Effector memory CD8-positive, alpha-beta T cell (primary cell): Measurements from ENCODE around the gene OSBPL6.

Experiments used
- ATAC-seq: fragments of 150-1000 bp; cut with Tn5 transposase; replicated peaks from 2 replicates; pipeline ENCODE4 v1.10.0; 2021; ENCODE audit warnings: mild to moderate bottlenecking, moderate library complexity
- DNase-seq, 3 experiments: peaks; one replicate each; pipeline ENCODE4 v3.0.0; 2021
- H3K27ac Mint-ChIP-seq, 2 donors: one replicate each; pipeline ENCODE4 v1.8.0; 2022; ENCODE audit warnings: mild to moderate bottlenecking in 2 of 2, mixed read lengths in 2 of 2, moderate library complexity in 2 of 2
- H3K27me3 Mint-ChIP-seq, 2 donors: one replicate each; pipeline ENCODE4 v1.8.0; 2022; ENCODE audit warnings: mixed read lengths in 2 of 2
- H3K36me3 Mint-ChIP-seq: one replicate; pipeline ENCODE4 v1.8.0; 2022; ENCODE audit warnings: mild to moderate bottlenecking, moderate library complexity, mixed read lengths; ENCODE audit not compliant: insufficient read depth
- H3K4me1 Mint-ChIP-seq, 2 donors: one replicate each; pipeline ENCODE4 v1.8.0; 2022; ENCODE audit warnings: low read depth in 2 of 2, mixed read lengths in 2 of 2
- H3K4me3 Mint-ChIP-seq, 2 donors: one replicate each; pipeline ENCODE4 v1.8.0; 2022; ENCODE audit warnings: mild to moderate bottlenecking in 2 of 2, mixed read lengths in 2 of 2, moderate library complexity in 2 of 2
- H3K9me3 Mint-ChIP-seq, 2 donors: one replicate each; pipeline ENCODE4 v1.8.0; 2022; ENCODE audit warnings: mixed read lengths in 2 of 2

OSBPL6 gene

DNA sequence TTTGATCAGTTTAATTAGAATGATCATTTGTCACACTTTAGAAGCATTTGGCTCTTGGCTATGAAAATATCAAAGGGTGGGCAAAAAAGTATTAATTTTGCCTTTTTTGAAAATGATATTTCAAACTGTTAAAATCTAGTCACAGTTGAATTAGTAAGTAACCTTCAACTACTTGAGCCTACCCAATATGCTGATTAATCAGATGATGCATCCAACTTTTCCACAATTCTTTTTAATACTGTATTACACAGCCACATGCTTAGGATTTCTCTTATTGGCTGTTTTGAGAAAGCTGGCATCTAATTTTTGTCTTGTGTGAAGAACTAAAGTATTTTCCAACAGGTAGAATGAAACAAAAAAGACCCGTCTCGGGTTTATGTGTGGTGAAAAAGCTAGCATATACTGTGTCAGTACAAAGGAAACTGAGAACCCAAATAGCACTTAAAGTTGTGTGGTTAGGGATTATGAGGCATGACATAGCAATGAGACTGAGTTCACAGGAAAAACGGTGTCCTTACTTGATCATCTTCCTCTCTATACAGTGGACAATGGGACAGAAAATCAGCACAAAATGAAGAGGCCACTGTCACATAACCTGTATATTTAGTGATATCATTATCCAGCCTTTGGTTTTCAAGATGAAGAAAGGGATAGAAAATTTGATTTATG, 11.7 kb downstream of the OSBPL6 start:
- H3K27me3 Mint-ChIP-seq, result peaks cover 29 to 46% of the 10 kb centered on the region in 2 donors
- no peaks in the 10 kb centered on the region for H3K9me3 Mint-ChIP-seq
- no peak for ATAC-seq
- no peaks in the 10 kb centered on the region for H3K4me1 Mint-ChIP-seq
- no peak overlapping the region for H3K4me3 Mint-ChIP-seq
- DNase-seq, result no peak
- no peak overlapping the region for H3K27ac Mint-ChIP-seq
- no peaks in the 10 kb centered on the region for H3K36me3 Mint-ChIP-seq

DNA sequence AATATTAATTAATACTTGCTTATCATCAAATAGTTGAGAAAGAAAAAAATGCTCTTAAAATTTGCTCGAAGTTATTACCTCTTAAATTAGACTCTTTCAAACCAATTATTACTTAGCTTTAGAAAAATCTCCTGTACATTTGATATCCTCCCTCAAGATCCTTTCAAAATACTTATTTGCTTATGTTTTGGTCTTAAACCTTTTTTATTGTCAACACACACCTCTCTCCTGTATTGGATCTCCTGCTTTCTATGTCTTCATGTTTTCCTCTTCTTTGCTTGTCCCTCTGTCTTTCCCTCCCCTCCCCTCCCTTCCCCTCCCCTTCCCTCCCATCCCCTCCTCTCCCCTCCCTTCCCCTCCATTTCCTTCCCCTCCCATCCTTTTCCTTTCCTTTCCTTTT, 14.0 kb downstream of the OSBPL6 start:
- no peak for ATAC-seq
- peaks cover 3% of the 10 kb centered on the region for H3K36me3 Mint-ChIP-seq
- H3K27ac Mint-ChIP-seq, result no peak overlapping the region
- no peaks in the 10 kb centered on the region for H3K9me3 Mint-ChIP-seq
- H3K27me3 Mint-ChIP-seq, result peaks cover 40 to 60% of the 10 kb centered on the region in 2 donors
- no peak overlapping the region for H3K4me3 Mint-ChIP-seq
- H3K4me1 Mint-ChIP-seq, result no peaks in the 10 kb centered on the region
- no peak for DNase-seq

DNA sequence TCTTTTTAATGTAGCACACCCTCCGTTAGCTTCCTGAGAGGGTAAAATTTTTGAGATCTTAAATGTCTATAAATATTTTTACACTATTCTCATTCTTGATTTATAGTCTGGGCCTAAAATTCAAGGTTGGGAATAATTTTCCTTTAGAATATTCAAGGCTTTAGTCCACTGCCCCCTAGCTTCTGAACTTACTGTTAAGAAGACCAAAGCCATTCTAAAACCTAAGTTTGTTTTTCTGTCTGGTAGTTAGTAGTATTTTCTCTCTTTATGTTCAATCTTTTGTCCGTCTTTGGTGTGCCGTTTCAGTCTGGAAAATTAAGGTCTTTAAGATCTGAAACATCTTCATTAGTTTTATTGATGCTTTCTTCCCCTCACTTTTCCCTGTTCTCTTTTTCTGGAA, 14.5 kb downstream of the OSBPL6 start:
- ATAC-seq (no peak), DNase-seq (no peak)
- Mint-ChIP-seq H3K27me3 (peaks cover 45 to 60% of the 10 kb centered on the region in 2 donors), H3K27ac (no peak overlapping the region), H3K4me3 (no peak overlapping the region), H3K4me1 (no peaks in the 10 kb centered on the region), H3K9me3 (no peaks in the 10 kb centered on the region), H3K36me3 (peaks cover 3% of the 10 kb centered on the region)

DNA sequence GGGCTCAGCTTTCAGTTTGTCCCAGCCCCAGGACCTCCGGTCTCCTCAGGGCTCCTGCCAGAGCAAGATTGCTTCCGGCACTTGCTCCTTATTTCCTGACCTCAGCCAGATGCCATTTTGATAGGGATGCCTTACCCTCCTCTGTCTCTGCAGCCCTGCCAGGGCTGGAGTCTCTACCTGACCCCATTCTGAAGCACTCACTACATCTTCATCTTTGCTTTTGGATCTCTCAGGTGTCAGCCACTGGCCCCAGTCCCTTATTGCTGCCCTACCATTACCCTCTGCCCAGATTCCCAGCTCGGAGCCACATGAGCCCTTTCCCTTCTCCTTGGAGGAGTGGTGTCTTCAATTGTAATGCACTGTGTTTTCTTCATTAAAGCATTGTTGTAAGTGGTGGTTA, 17.1 kb downstream of the OSBPL6 start:
- DNase-seq (no peak), ATAC-seq (no peak)
- Mint-ChIP-seq H3K4me1 (no peaks in the 10 kb centered on the region), H3K9me3 (no peaks in the 10 kb centered on the region), H3K36me3 (peaks cover 3% of the 10 kb centered on the region), H3K27ac (no peak overlapping the region), H3K27me3 (peaks cover 41 to 49% of the 10 kb centered on the region in 2 donors), H3K4me3 (no peak overlapping the region)

DNA sequence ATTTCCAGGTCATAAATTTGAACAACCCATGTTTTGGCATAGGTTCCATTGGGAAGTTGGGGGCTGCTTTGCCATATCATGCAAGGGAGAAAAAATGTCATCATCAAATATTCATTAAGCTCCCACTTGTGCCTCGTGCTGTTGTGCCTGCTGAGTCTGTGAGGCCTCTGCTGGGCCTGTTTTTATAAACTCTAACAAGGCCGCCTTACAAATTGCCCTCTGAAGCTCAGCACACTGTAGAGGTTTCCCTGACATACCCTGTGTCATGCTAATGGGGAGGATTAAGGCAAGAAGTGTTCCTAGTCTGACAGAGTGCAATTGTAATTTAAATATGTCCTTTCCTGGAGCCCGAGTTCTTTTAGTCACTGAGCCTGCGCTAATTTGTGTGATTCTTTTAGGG, 17.6 kb downstream of the OSBPL6 start:
- Mint-ChIP-seq H3K27ac (no peak overlapping the region), H3K36me3 (peaks cover 3% of the 10 kb centered on the region), H3K27me3 (peaks cover 46 to 52% of the 10 kb centered on the region in 2 donors), H3K4me1 (no peaks in the 10 kb centered on the region), H3K9me3 (no peaks in the 10 kb centered on the region), H3K4me3 (no peak overlapping the region)
- ATAC-seq, result no peak
- no peak for DNase-seq

DNA sequence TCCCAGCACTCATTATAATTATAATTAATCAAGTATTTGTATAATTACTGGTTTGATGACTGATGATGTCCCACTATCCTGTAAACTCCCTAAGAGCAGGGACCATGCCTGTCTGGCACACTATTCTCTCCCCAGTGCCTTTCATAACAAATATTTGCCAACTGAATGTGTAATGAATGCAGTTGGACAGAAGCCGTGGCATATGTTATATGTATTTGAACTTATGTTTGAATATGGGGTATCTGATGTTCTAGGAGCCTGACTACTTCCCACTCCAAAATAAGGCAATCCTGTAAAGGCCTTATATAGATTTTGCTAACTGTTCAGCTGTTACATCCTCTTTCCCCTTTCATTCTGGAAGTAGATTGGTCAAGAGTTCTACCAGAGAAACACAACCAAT, 19.7 kb downstream of the OSBPL6 start:
- Mint-ChIP-seq H3K36me3 (peaks cover 3% of the 10 kb centered on the region), H3K4me3 (no peak overlapping the region), H3K27me3 (peaks cover 42 to 48% of the 10 kb centered on the region in 2 donors), H3K27ac (no peak overlapping the region), H3K9me3 (no peaks in the 10 kb centered on the region), H3K4me1 (no peaks in the 10 kb centered on the region)
- DNase-seq, result no peak
- ATAC-seq, result no peak

DNA sequence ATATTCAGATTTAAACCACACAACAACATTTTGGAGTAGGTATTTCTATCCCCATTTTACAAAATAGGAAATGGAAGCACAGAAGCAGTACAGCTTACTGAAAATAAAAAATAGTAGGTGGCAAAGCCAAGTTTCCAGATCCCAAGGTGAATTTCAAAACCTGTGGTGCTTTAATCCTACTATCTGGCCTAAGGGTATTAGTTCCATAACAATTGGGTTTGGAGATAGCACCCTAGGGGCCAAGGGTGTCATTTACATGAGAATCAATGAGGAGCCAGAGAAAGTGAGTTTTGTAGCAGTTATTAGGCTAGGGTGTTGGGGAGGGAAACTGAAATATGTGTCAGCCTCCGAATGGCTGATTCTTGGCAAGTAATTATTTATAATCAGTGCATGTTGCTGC, 24.9 kb downstream of the OSBPL6 start:
- no peak overlapping the region for H3K27ac Mint-ChIP-seq
- no peak overlapping the region for H3K4me3 Mint-ChIP-seq
- peaks cover 49 to 52% of the 10 kb centered on the region in 2 donors for H3K27me3 Mint-ChIP-seq
- no peak for ATAC-seq
- no peaks in the 10 kb centered on the region for H3K4me1 Mint-ChIP-seq
- no peak for DNase-seq
- no peaks in the 10 kb centered on the region for H3K9me3 Mint-ChIP-seq
- peaks cover 3% of the 10 kb centered on the region for H3K36me3 Mint-ChIP-seq

DNA sequence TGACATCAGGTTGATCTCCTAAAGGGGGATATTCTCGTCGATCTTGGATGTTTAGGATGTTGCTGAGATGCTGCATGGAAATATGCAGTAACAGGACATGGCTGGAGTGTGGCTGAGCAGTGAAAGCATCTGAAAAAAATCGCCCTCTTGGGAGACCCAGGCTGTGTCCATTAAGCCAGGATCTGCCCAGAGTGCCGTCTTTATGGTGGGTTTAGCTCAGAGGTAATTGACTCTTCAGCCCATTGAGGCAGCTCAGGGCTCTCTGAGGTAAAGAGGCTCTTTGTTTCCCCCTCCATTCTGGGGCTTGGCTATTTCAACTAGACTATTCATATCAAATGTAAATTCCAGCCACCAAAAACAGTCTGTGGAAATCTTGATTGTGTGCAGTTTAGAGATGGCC, 26.5 kb downstream of the OSBPL6 start:
- H3K27ac Mint-ChIP-seq, result no peak overlapping the region
- no peak overlapping the region for H3K4me3 Mint-ChIP-seq

DNA sequence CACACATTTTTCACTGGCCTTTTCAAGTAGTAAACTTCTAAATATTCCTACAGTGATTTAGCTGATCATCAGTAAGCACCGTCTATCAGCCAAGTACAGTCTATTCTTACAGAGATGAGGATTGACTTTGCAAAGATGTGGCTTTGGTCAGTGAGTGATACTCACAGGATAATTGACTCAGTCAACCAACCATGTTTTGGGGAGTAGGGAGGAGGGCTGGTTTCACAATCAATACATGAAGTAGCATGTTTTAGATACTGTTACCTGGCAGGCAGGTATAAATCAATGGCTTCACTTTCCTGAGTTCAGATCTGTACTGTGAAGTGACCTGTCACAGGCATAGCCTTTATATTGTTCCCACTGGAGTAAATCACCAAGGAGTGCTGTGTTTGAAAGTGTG, 27.2 kb downstream of the OSBPL6 start:
- Mint-ChIP-seq H3K4me3 (no peak overlapping the region), H3K9me3 (no peaks in the 10 kb centered on the region), H3K27me3 (peaks cover 66 to 67% of the 10 kb centered on the region in 2 donors), H3K36me3 (peaks cover 3% of the 10 kb centered on the region), H3K27ac (no peak overlapping the region), H3K4me1 (no peaks in the 10 kb centered on the region)
- no peak for ATAC-seq
- DNase-seq, result no peak

More for the DNA sequence above, 26.5 kb downstream of the OSBPL6 start:
- no peaks in the 10 kb centered on the region for H3K9me3 Mint-ChIP-seq
- DNase-seq (no peak), ATAC-seq (no peak)
- H3K36me3 Mint-ChIP-seq, result peaks cover 3% of the 10 kb centered on the region
- H3K27me3 Mint-ChIP-seq, result peaks cover 63 to 64% of the 10 kb centered on the region in 2 donors
- H3K4me1 Mint-ChIP-seq, result no peaks in the 10 kb centered on the region

DNA sequence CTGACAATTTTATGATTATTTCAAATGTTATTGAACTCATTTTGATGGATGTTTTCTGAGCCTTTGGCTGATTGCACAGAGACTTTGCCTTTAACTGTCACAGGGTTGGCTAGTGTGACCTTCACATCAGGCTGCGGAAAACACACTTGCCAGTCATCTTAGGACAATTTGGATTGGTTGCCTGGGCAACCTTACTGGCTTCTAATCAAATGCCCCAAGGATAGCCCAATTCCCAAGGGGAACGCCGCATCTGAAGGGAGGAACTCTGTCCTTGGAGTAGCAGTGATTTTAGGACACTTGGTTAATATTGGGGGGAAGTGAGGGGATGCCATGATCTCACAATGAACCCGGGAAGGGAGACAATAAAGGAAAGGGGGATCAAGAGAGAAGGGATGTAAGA, 29.5 kb downstream of the OSBPL6 start:
- Mint-ChIP-seq H3K4me3 (no peak overlapping the region), H3K36me3 (peaks cover 3% of the 10 kb centered on the region), H3K27ac (no peak overlapping the region), H3K27me3 (peaks cover 52 to 58% of the 10 kb centered on the region in 2 donors), H3K4me1 (no peaks in the 10 kb centered on the region), H3K9me3 (no peaks in the 10 kb centered on the region)
- DNase-seq (no peak), ATAC-seq (no peak)

DNA sequence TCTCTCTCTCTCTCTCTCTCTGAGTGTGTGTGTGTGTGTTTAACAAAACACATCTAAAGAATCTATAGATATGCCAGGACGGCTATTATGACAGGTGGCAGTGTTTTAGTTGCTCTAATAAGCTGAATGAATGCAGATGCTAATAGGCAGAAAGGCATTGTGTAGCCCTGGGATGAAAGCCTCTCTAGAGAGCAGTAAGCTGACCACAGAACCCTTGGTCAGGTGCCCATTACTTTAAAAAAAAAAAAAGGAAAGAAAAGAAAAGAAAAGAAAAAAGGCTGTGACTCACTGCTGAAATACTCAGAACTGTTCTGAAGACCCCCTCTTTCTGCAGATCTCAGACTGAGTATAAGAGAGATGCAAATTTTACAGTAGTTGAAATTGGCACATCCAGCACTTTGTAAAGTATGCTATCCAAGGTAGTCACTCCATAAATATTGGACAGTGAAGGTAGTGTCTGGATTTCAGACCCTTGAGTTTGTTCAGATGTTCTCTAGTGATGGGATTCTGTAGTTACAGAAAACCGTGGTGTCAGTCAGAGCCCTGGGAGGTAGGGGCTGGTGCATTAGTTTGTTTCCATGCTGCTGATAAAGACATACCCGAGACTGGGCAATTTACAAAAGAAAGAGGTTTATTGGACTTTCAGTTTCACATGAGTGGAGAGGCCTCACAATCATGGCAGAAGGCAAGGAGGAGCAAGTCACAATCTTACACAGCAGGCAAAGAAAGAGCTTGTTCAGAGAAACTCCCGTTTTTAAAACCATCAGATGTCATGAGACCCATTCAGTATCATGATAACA, 30.9 kb downstream of the OSBPL6 start:
- DNase-seq, result no peak
- no peak for ATAC-seq
- Mint-ChIP-seq H3K27me3 (peaks cover 47 to 60% of the 10 kb centered on the region in 2 donors), H3K27ac (no peak overlapping the region), H3K36me3 (peaks cover 3% of the 10 kb centered on the region), H3K4me1 (no peaks in the 10 kb centered on the region), H3K4me3 (no peak overlapping the region), H3K9me3 (no peaks in the 10 kb centered on the region)

DNA sequence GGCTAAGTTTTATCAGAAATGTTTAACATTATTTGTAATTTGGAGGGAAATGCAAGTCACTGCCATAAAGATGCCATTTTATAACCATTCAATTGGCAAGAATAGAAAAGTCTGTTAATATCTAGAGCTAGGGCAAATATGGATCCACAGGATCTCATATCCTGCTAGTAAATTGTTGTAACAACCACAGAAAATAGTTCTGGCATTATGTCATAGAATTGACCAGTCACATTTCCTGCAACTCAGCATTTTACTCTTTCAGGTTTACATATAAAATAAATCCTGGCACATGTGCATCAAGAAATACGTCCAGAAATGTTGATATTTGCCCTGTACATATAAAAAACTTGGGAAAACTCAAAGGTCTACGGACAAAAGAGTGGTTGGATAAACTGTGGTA, 32.9 kb downstream of the OSBPL6 start:
- Mint-ChIP-seq H3K27ac (no peak overlapping the region), H3K9me3 (no peaks in the 10 kb centered on the region), H3K4me1 (no peaks in the 10 kb centered on the region), H3K4me3 (no peak overlapping the region), H3K27me3 (peaks cover 37 to 47% of the 10 kb centered on the region in 2 donors), H3K36me3 (peaks cover 3% of the 10 kb centered on the region)
- no peak for ATAC-seq
- no peak for DNase-seq

DNA sequence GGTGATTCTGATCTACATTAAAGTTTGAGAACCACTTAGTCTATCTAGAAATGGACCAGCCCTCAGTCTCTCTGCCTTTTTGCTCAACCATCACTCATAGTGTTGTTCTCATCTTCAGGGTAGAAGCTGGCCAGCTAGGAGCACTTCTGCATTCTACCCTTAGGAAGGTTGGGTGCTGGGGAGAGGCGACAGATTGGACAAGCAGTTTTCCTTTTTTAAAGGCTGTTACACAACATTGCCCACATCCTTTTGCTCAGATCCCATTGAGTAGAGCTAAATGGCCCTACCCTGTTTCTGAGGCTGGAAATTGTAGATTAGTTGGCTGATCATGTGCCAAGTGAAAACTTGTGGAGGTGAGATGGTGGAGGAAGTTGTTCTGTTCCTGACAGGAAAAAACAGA, 35.6 kb downstream of the OSBPL6 start:
- Mint-ChIP-seq H3K9me3 (no peaks in the 10 kb centered on the region), H3K4me1 (no peaks in the 10 kb centered on the region), H3K36me3 (no peaks in the 10 kb centered on the region), H3K4me3 (no peak overlapping the region), H3K27me3 (peaks cover 16 to 24% of the 10 kb centered on the region in 2 donors), H3K27ac (no peak overlapping the region)
- no peak for ATAC-seq
- DNase-seq, result no peak

DNA sequence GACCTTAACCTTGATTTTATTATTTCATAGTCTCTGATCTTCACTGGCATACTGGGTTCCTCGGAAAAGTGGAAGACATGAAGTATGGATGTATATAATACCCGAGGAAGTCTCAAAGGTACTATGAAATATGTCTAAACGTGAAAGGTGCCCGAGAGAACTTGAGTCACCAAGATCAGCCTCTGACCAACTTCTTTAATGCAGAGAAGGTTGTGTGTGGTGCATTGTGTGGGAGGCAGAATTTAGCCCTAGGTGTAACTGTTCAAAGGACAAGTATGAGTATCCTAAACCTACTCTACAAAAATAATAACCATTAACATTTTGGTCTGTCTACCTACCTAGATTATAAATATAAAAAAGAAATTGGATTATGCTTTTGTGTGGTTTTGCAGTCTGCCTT, 36.1 kb downstream of the OSBPL6 start:
- Mint-ChIP-seq H3K9me3 (no peaks in the 10 kb centered on the region), H3K36me3 (no peaks in the 10 kb centered on the region), H3K27me3 (peaks cover 12 to 19% of the 10 kb centered on the region in 2 donors), H3K27ac (no peak overlapping the region), H3K4me3 (no peak overlapping the region), H3K4me1 (no peaks in the 10 kb centered on the region)
- no peak for ATAC-seq
- DNase-seq, result no peak
